PFSK-1 (cell line): ENCODE data around the gene SCO2.

Experiments used
- FOXP2 ChIP-seq: optimal IDR thresholded peaks from 2 replicates; pipeline ENCODE3; 2011; ENCODE audit warnings: borderline replicate concordance, control low read depth, inconsistent platforms; ENCODE audit not compliant: insufficient read depth; ENCODE audit errors: extremely low read length, extremely low read depth
- POLR2AphosphoS5 ChIP-seq: IDR thresholded peaks from 2 replicates; pipeline ENCODE4 v1.6.1; 2012; ENCODE audit warnings: low read depth, mild to moderate bottlenecking, control low read depth, low read length, moderate library complexity
- SIN3A ChIP-seq: IDR thresholded peaks from 2 replicates; pipeline ENCODE4 v1.6.1; 2012; ENCODE audit warnings: mild to moderate bottlenecking, low read length, moderate library complexity, borderline replicate concordance; ENCODE audit not compliant: insufficient read depth
- TAF1 ChIP-seq: IDR thresholded peaks from 2 replicates; pipeline ENCODE4 v1.6.1; 2012; ENCODE audit warnings: low read length, control low read depth, borderline replicate concordance; ENCODE audit not compliant: insufficient read depth
- TF ChIP-seq, protein P1 (sequence below), 2 experiments: IDR thresholded peaks; 2 replicates each; pipeline versions ENCODE4 v1.6.1 to v1.8.0; 2011 to 2012; ENCODE audit warnings: low read depth in 2 of 2, low read length in 2 of 2, control low read depth in 1 of 2, inconsistent platforms in 1 of 2, mild to moderate bottlenecking in 1 of 2, moderate library complexity in 1 of 2; ENCODE audit not compliant: insufficient read depth in 1 of 2

DNA sequence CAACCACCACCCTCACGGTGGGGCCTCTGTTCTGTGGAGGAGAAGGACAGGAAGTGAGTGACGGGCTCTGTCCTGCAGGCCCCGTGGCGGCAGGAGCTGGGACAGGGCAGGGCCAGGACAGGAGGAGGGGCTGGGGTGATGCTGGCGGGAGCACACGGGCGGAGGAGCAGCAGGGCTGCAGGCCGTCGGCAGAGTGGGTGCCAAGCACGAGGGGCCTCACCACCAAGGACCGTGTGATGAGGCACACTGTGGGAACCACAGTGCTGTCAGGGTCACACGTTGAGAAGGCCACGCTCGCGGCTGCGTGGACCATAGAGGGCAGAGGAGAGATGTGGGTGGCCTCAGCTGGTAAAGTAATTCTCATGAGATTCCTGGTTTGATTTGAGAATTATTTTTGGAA lies 8.5 kb downstream of the SCO2 start:
- no peak for TF ChIP-seq POLR2AphosphoS5
- TF ChIP-seq, protein P1, sequence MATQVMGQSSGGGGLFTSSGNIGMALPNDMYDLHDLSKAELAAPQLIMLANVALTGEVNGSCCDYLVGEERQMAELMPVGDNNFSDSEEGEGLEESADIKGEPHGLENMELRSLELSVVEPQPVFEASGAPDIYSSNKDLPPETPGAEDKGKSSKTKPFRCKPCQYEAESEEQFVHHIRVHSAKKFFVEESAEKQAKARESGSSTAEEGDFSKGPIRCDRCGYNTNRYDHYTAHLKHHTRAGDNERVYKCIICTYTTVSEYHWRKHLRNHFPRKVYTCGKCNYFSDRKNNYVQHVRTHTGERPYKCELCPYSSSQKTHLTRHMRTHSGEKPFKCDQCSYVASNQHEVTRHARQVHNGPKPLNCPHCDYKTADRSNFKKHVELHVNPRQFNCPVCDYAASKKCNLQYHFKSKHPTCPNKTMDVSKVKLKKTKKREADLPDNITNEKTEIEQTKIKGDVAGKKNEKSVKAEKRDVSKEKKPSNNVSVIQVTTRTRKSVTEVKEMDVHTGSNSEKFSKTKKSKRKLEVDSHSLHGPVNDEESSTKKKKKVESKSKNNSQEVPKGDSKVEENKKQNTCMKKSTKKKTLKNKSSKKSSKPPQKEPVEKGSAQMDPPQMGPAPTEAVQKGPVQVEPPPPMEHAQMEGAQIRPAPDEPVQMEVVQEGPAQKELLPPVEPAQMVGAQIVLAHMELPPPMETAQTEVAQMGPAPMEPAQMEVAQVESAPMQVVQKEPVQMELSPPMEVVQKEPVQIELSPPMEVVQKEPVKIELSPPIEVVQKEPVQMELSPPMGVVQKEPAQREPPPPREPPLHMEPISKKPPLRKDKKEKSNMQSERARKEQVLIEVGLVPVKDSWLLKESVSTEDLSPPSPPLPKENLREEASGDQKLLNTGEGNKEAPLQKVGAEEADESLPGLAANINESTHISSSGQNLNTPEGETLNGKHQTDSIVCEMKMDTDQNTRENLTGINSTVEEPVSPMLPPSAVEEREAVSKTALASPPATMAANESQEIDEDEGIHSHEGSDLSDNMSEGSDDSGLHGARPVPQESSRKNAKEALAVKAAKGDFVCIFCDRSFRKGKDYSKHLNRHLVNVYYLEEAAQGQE (IDR thresholded peaks at IDR 0.05; ENCODE audit: insufficient read depth in 1 of 2, low read depth in 2 of 2, low read length in 2 of 2) = no peak
- no peak for TF ChIP-seq TAF1
- TF ChIP-seq SIN3A = no peak
- TF ChIP-seq FOXP2 = no peak
